Measurements from ENCODE around the gene RUBCN. TPM values are rescaled to one million over a fixed set of nuclear protein-coding genes. Genes with fewer than 3 reads are reported as not detected.
A peak's percentile ranks its signal among the peaks of the same experiment; 100 is the strongest.

Gene RUBCN
- total RNA-seq: 10 to 100 TPM; 35.2 to 41.8 (median 36.6) TPM
- 10 to 100 TPM in 1 of 3 donors, 1 to 10 TPM in 2; 2.4 to 20.4 (median 5.5) TPM for polyA plus RNA-seq

- no peaks in the 10 kb centered on the region for H3K36me3 ChIP-seq
- intact Hi-C loops (cut with DNase I): loop anchor here (1.0 kb wide), 1 partner anchor 13 kb away; the partner anchor contains the start of gene FYTTD1
- DNase-seq: peak; percentile 97
- H3K27ac ChIP-seq: peak within 1 kb of the TSS; percentile 86 to 95 (median 92)
- peak; percentile 76 to 91 (median 86) for TF ChIP-seq POLR2AphosphoS5 (IDR thresholded peaks at IDR 0.05)
- TF ChIP-seq POLR2A (IDR thresholded peaks at IDR 0.05): peak; percentile 57 to 72
- TF ChIP-seq, protein P1, sequence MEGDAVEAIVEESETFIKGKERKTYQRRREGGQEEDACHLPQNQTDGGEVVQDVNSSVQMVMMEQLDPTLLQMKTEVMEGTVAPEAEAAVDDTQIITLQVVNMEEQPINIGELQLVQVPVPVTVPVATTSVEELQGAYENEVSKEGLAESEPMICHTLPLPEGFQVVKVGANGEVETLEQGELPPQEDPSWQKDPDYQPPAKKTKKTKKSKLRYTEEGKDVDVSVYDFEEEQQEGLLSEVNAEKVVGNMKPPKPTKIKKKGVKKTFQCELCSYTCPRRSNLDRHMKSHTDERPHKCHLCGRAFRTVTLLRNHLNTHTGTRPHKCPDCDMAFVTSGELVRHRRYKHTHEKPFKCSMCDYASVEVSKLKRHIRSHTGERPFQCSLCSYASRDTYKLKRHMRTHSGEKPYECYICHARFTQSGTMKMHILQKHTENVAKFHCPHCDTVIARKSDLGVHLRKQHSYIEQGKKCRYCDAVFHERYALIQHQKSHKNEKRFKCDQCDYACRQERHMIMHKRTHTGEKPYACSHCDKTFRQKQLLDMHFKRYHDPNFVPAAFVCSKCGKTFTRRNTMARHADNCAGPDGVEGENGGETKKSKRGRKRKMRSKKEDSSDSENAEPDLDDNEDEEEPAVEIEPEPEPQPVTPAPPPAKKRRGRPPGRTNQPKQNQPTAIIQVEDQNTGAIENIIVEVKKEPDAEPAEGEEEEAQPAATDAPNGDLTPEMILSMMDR (IDR thresholded peaks at IDR 0.05): no peak
- TF ChIP-seq EP300 (IDR thresholded peaks at IDR 0.05): no peak
- peaks cover 0 to 22% (median 22%) of the 10 kb centered on the region in 4 donors for H3K4me1 ChIP-seq
- peak within 1 kb of the TSS; percentile 84 to 98 (median 96) for H3K4me3 ChIP-seq
- WGBS, 2 donors: 0 to 1% methylated on average over 92 of the region's 92 CpGs
- H3K9me3 ChIP-seq: no peaks in the 10 kb centered on the region
- H3K27me3 ChIP-seq: no peaks in the 10 kb centered on the region
Measured at GRCh38 chr3:197736491-197737318, at the start of gene RUBCN. RUBCN (minus strand) TSS chr3:197736904; CDS start chr3:197736719, 185 bp downstream.

DNA sequence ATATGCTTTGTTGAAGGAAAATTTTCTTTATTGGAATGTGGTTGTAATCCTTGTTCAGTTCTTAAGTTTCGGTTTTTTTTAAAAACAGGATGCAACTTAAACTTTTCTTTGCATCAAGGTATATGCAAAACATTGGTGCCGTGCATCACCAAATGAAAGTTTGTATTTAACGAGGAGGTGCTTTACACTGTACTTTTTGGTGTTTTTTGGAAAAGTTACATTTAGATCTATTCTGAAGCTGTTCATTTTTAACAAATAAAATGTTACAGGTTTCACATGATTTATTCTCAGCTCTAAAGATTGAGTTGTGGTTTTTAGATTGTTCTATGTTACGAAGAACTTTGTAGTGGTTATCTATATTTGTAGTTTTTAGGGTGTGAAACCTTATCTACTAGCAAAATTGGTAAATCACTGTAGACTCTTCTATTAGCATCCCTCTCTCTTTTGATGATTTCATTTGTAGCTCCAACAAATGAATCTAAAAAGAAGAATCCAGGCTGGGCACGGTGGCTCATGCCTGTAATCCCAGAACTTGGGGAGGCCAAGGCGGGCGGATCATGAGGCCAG lies 47.4 kb upstream of the RUBCN start:
- no peaks in the 10 kb centered on the region for H3K4me1 ChIP-seq
- H3K27me3 ChIP-seq: no peaks in the 10 kb centered on the region
- no peak for DNase-seq
- H3K36me3 ChIP-seq: peaks cover 9 to 58% (median 22%) of the 10 kb centered on the region in 4 donors
- TF ChIP-seq POLR2A (IDR thresholded peaks at IDR 0.05) (no peak), POLR2AphosphoS5 (IDR thresholded peaks at IDR 0.05) (no peak), EP300 (IDR thresholded peaks at IDR 0.05) (no peak)
- TF ChIP-seq, protein P1 (IDR thresholded peaks at IDR 0.05): no peak
- H3K4me3 ChIP-seq: no peak overlapping the region
- 85 to 94% methylated on average over 7 of the region's 7 CpGs for WGBS, 2 donors
- intact Hi-C loops (cut with DNase I): no loop called here
- no peaks in the 10 kb centered on the region for H3K9me3 ChIP-seq
- no peak overlapping the region for H3K27ac ChIP-seq

DNA sequence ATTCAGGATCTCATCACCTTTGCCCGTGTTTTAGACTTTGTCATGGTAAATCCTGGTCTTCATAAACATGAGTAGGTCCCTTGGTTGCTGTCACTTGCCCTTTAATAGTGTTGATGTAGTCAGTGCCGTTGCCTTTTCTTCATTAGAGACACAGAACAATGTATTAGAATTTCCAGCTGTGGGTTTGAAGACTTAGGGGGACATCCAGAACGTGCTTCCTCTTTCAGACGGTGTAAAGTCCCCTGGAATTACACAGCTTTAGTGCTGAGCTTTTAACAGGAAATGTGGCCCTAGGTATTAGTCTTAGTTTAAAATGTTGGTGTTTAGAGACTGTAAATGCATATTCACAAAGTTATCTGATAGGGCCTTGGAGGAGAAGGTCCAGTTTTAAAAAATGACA lies 45.5 kb upstream of the RUBCN start:
- TF ChIP-seq POLR2AphosphoS5 (IDR thresholded peaks at IDR 0.05) (no peak), EP300 (IDR thresholded peaks at IDR 0.05) (no peak), POLR2A (IDR thresholded peaks at IDR 0.05) (no peak)
- TF ChIP-seq, protein P1 (IDR thresholded peaks at IDR 0.05): no peak
- intact Hi-C loops (cut with DNase I): no loop called here
- Histone ChIP-seq H3K27me3 (no peaks in the 10 kb centered on the region), H3K4me1 (no peaks in the 10 kb centered on the region), H3K4me3 (no peak overlapping the region), H3K27ac (no peak overlapping the region), H3K9me3 (no peaks in the 10 kb centered on the region), H3K36me3 (peaks cover 24 to 76% (median 39%) of the 10 kb centered on the region in 4 donors)
- WGBS, 2 donors: 66 to 82% methylated on average over 4 of the region's 4 CpGs
- DNase-seq: no peak

DNA sequence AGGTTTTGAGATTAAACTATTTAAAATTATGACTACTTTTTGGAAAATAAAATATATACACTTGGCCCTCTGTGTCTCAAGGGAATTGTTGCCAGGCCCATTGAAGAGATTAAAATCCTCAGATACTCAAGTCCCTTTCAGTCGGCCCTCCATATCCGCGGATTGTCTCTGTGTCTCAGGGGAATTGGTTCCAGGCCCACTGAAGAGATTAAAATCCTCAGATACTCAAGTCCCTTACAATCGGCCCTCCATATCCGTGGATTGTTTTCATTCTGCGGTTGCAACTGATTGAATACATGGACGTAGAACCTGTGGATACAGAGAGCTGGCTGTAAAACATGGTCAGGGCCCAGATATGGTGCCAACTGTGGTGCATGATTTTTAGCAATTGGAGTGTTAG lies 38.6 kb upstream of the RUBCN start:
- 92 to 95% methylated on average over 7 of the region's 7 CpGs for WGBS, 2 donors
- Histone ChIP-seq H3K9me3 (no peaks in the 10 kb centered on the region), H3K36me3 (peaks cover 47 to 96% (median 56%) of the 10 kb centered on the region in 4 donors), H3K4me3 (no peak overlapping the region), H3K27ac (no peak overlapping the region), H3K27me3 (no peaks in the 10 kb centered on the region), H3K4me1 (no peaks in the 10 kb centered on the region)
- intact Hi-C loops (cut with DNase I): no loop called here
- TF ChIP-seq EP300 (IDR thresholded peaks at IDR 0.05) (no peak), POLR2AphosphoS5 (IDR thresholded peaks at IDR 0.05) (no peak), POLR2A (IDR thresholded peaks at IDR 0.05) (no peak)
- TF ChIP-seq, protein P1 (IDR thresholded peaks at IDR 0.05): no peak
- DNase-seq: no peak
